IgD-negative memory B cell (primary cell): ENCODE results near the gene CDK14. TPM values are rescaled to one million over a fixed set of nuclear protein-coding genes. Genes with fewer than 3 reads are reported as not detected.

ENCODE experiments used
- H3K27ac Mint-ChIP-seq, 3 donors: one replicate each; pipeline ENCODE4 v1.8.0; 2020 to 2022; ENCODE audit warnings: mild to moderate bottlenecking in 3 of 3, mixed read lengths in 3 of 3, moderate library complexity in 1 of 3
- H3K27me3 Mint-ChIP-seq: one replicate; pipeline ENCODE4 v1.8.0; 2021; ENCODE audit warnings: mixed read lengths
- H3K36me3 Mint-ChIP-seq: one replicate; pipeline ENCODE4 v1.8.0; 2020; ENCODE audit warnings: mild to moderate bottlenecking, mixed read lengths
- H3K4me1 Mint-ChIP-seq, 3 donors: one replicate each; pipeline ENCODE4 v1.8.0; 2020 to 2022; ENCODE audit warnings: mixed read lengths in 3 of 3, mild to moderate bottlenecking in 1 of 3
- H3K4me3 Mint-ChIP-seq, 4 donors: one replicate each; pipeline ENCODE4 v1.8.0; 2020 to 2022; ENCODE audit warnings: mild to moderate bottlenecking in 4 of 4, mixed read lengths in 4 of 4, moderate library complexity in 3 of 4
- H3K9me3 Mint-ChIP-seq, 3 donors: one replicate each; pipeline ENCODE4 v1.8.0; 2020 to 2021; ENCODE audit warnings: mixed read lengths in 3 of 3, mild to moderate bottlenecking in 1 of 3
- polyA plus RNA-seq: library from polyadenylated mRNA; unstranded; fragments of 300-500 nt; fragmentation: Illumina TruSeq; gene quantifications from one replicate; pipeline ENCODE4 v1.2.3, GENCODE V29; 2021

Gene CDK14
- polyA plus RNA-seq, 1 donor from 2014 or later: 53.0 TPM

GRCh38 chr7:90671571-90671970, 75.5 kb downstream of the CDK14 start:
- Mint-ChIP-seq H3K9me3 (no peaks in the 10 kb centered on the region), H3K4me3 (no peak overlapping the region), H3K27me3 (no peaks in the 10 kb centered on the region), H3K4me1 (peaks cover 1 to 8% (median 6%) of the 10 kb centered on the region in 3 donors), H3K27ac (peak overlapping the region in 1 of 3 donors; percentile 21), H3K36me3 (peaks cover 7% of the 10 kb centered on the region)

- H3K4me3 Mint-ChIP-seq: no peak overlapping the region
- peaks cover 7% of the 10 kb centered on the region for H3K36me3 Mint-ChIP-seq
- H3K27me3 Mint-ChIP-seq: no peaks in the 10 kb centered on the region
- H3K9me3 Mint-ChIP-seq: no peaks in the 10 kb centered on the region
- H3K27ac Mint-ChIP-seq: peak overlapping the region in 1 of 3 donors; percentile 21
- peaks cover 1 to 8% (median 6%) of the 10 kb centered on the region in 3 donors for H3K4me1 Mint-ChIP-seq
These were observed 76.1 kb downstream of the CDK14 start for GRCh38 chr7:90672210-90672609.

- peaks cover 1 to 6% (median 3%) of the 10 kb centered on the region in 3 donors for H3K4me1 Mint-ChIP-seq
These were observed 78.5 kb downstream of the CDK14 start for GRCh38 chr7:90674625-90675024.

GRCh38 chr7:90675982-90676381, 79.9 kb downstream of the CDK14 start:
- H3K9me3 Mint-ChIP-seq: no peaks in the 10 kb centered on the region
- no peaks in the 10 kb centered on the region for H3K27me3 Mint-ChIP-seq
- H3K36me3 Mint-ChIP-seq: no peaks in the 10 kb centered on the region
- H3K4me1 Mint-ChIP-seq: peaks cover 1 to 6% (median 2%) of the 10 kb centered on the region in 3 donors
- H3K4me3 Mint-ChIP-seq: no peak overlapping the region
- no peak overlapping the region for H3K27ac Mint-ChIP-seq

More at GRCh38 chr7:90674625-90675024, 78.5 kb downstream of the CDK14 start:
- H3K36me3 Mint-ChIP-seq: peaks cover 4% of the 10 kb centered on the region
- no peaks in the 10 kb centered on the region for H3K9me3 Mint-ChIP-seq
- H3K27me3 Mint-ChIP-seq: no peaks in the 10 kb centered on the region
- H3K4me3 Mint-ChIP-seq: no peak overlapping the region
- no peak overlapping the region for H3K27ac Mint-ChIP-seq

- Mint-ChIP-seq H3K4me3 (no peak overlapping the region), H3K36me3 (no peaks in the 10 kb centered on the region), H3K9me3 (no peaks in the 10 kb centered on the region), H3K27me3 (no peaks in the 10 kb centered on the region), H3K4me1 (peaks cover 0 to 6% (median 1%) of the 10 kb centered on the region in 3 donors), H3K27ac (no peak overlapping the region)
These were observed 81.6 kb downstream of the CDK14 start for GRCh38 chr7:90677486-90678404.

- Mint-ChIP-seq H3K27me3 (no peaks in the 10 kb centered on the region), H3K36me3 (no peaks in the 10 kb centered on the region), H3K27ac (no peak overlapping the region), H3K9me3 (no peaks in the 10 kb centered on the region), H3K4me3 (no peak overlapping the region), H3K4me1 (peaks cover 1 to 6% (median 3%) of the 10 kb centered on the region in 3 donors)
These were observed 82.9 kb downstream of the CDK14 start for GRCh38 chr7:90678986-90679385.

- Mint-ChIP-seq H3K9me3 (no peaks in the 10 kb centered on the region), H3K4me1 (peaks cover 3 to 6% (median 6%) of the 10 kb centered on the region in 3 donors), H3K4me3 (no peak overlapping the region), H3K27ac (no peak overlapping the region), H3K27me3 (no peaks in the 10 kb centered on the region), H3K36me3 (no peaks in the 10 kb centered on the region)
These were observed 84.4 kb downstream of the CDK14 start for GRCh38 chr7:90680484-90680883.

GRCh38 chr7:90681336-90682022, 85.4 kb downstream of the CDK14 start:
- Mint-ChIP-seq H3K27ac (no peak overlapping the region), H3K9me3 (no peaks in the 10 kb centered on the region), H3K4me3 (no peak overlapping the region), H3K4me1 (peaks cover 0 to 6% (median 2%) of the 10 kb centered on the region in 3 donors), H3K36me3 (no peaks in the 10 kb centered on the region), H3K27me3 (no peaks in the 10 kb centered on the region)

GRCh38 chr7:90686146-90686545, 90.0 kb downstream of the CDK14 start:
- no peaks in the 10 kb centered on the region for H3K27me3 Mint-ChIP-seq
- no peaks in the 10 kb centered on the region for H3K36me3 Mint-ChIP-seq
- no peak overlapping the region for H3K4me3 Mint-ChIP-seq
- H3K27ac Mint-ChIP-seq: no peak overlapping the region
- H3K9me3 Mint-ChIP-seq: no peaks in the 10 kb centered on the region
- H3K4me1 Mint-ChIP-seq: peaks cover 10 to 18% (median 14%) of the 10 kb centered on the region in 3 donors

GRCh38 chr7:90688810-90689209, 92.7 kb downstream of the CDK14 start:
- Mint-ChIP-seq H3K9me3 (no peaks in the 10 kb centered on the region), H3K4me3 (no peak overlapping the region), H3K27ac (no peak overlapping the region), H3K27me3 (no peaks in the 10 kb centered on the region), H3K36me3 (no peaks in the 10 kb centered on the region), H3K4me1 (peaks cover 10 to 21% (median 14%) of the 10 kb centered on the region in 3 donors)

GRCh38 chr7:90689260-90689659, 93.1 kb downstream of the CDK14 start:
- Mint-ChIP-seq H3K4me1 (peaks cover 10 to 20% (median 14%) of the 10 kb centered on the region in 3 donors), H3K27me3 (no peaks in the 10 kb centered on the region), H3K9me3 (no peaks in the 10 kb centered on the region), H3K27ac (no peak overlapping the region), H3K36me3 (no peaks in the 10 kb centered on the region), H3K4me3 (no peak overlapping the region)

- H3K4me1 Mint-ChIP-seq: peaks cover 8 to 18% (median 16%) of the 10 kb centered on the region in 3 donors
- H3K27me3 Mint-ChIP-seq: no peaks in the 10 kb centered on the region
- H3K9me3 Mint-ChIP-seq: no peaks in the 10 kb centered on the region
- H3K36me3 Mint-ChIP-seq: no peaks in the 10 kb centered on the region
- no peak overlapping the region for H3K27ac Mint-ChIP-seq
- H3K4me3 Mint-ChIP-seq: no peak overlapping the region
These were observed 94.2 kb downstream of the CDK14 start for GRCh38 chr7:90690159-90690858.

GRCh38 chr7:90692396-90692795, 96.3 kb downstream of the CDK14 start:
- Mint-ChIP-seq H3K36me3 (peaks cover 2% of the 10 kb centered on the region), H3K27me3 (no peaks in the 10 kb centered on the region), H3K4me3 (no peak overlapping the region), H3K4me1 (peaks cover 13 to 18% (median 18%) of the 10 kb centered on the region in 3 donors), H3K9me3 (peaks cover 0 to 5% (median 4%) of the 10 kb centered on the region in 3 donors), H3K27ac (no peak overlapping the region)

- peaks cover 12 to 15% (median 13%) of the 10 kb centered on the region in 3 donors for H3K4me1 Mint-ChIP-seq
- no peak overlapping the region for H3K27ac Mint-ChIP-seq
- peaks cover 2% of the 10 kb centered on the region for H3K36me3 Mint-ChIP-seq
- H3K27me3 Mint-ChIP-seq: no peaks in the 10 kb centered on the region
- H3K9me3 Mint-ChIP-seq: peaks cover 0 to 5% (median 4%) of the 10 kb centered on the region in 3 donors
- H3K4me3 Mint-ChIP-seq: no peak overlapping the region
These were observed 96.8 kb downstream of the CDK14 start for GRCh38 chr7:90692947-90693346.

GRCh38 chr7:90693939-90694338, 97.8 kb downstream of the CDK14 start:
- H3K4me3 Mint-ChIP-seq: no peak overlapping the region
- no peak overlapping the region for H3K27ac Mint-ChIP-seq
- H3K4me1 Mint-ChIP-seq: peaks cover 16 to 17% (median 16%) of the 10 kb centered on the region in 3 donors
- H3K27me3 Mint-ChIP-seq: no peaks in the 10 kb centered on the region
- H3K36me3 Mint-ChIP-seq: peaks cover 2% of the 10 kb centered on the region
- peaks cover 0 to 5% (median 4%) of the 10 kb centered on the region in 3 donors for H3K9me3 Mint-ChIP-seq
